Spleen (tissue), 11 donors: ENCODE measurements around the gene ZDHHC3. TPM values are rescaled to one million over a fixed set of nuclear protein-coding genes. Genes with fewer than 3 reads are reported as not detected.

Source experiments
- DNase-seq: peaks from one replicate; pipeline ENCODE4 v3.0.0-alpha.2; 2020
- H3K27ac ChIP-seq, 8 donors: fragments of 200-600 bp; sonication (generic) in 7 of 8; 1 replicate in 4 of 8; 2 replicates in 4 of 8; pipeline versions ENCODE4 v1.5.0 to v1.8.0; 2016 to 2021; ENCODE audit warnings: inconsistent platforms in 4 of 8, mild to moderate bottlenecking in 4 of 8, moderate library complexity in 1 of 8
- H3K27me3 ChIP-seq, 7 donors: fragments of 200-600 bp; sonication (generic) in 6 of 7; replicated peaks in 1 of 7; 1 replicate in 4 of 7; 2 replicates in 3 of 7; pipeline versions ENCODE4 v1.5.0 to v1.8.0; 2016 to 2021; ENCODE audit warnings: inconsistent platforms in 3 of 7, mild to moderate bottlenecking in 1 of 7
- H3K36me3 ChIP-seq, 6 donors: fragments of 200-600 bp; sonication (generic) in 5 of 6; 1 replicate in 4 of 6; 2 replicates in 2 of 6; pipeline versions ENCODE4 v1.5.0 to v1.8.0; 2016 to 2021; ENCODE audit warnings: inconsistent platforms in 2 of 6
- H3K4me1 ChIP-seq, 6 donors: fragments of 200-600 bp; sonication (generic) in 5 of 6; 1 replicate in 3 of 6; 2 replicates in 3 of 6; pipeline versions ENCODE4 v1.5.0 to v1.8.0; 2016 to 2021; ENCODE audit warnings: inconsistent platforms in 3 of 6
- H3K4me3 ChIP-seq, 8 donors: fragments of 200-600 bp; sonication (generic) in 7 of 8; 1 replicate in 4 of 8; 2 replicates in 4 of 8; pipeline versions ENCODE4 v1.5.0 to v1.8.0; 2016 to 2021; ENCODE audit warnings: inconsistent platforms in 4 of 8, mild to moderate bottlenecking in 4 of 8, moderate library complexity in 2 of 8
- H3K9me3 ChIP-seq, 8 donors: fragments of 200-600 bp; sonication (generic) in 7 of 8; 1 replicate in 4 of 8; 2 replicates in 4 of 8; pipeline versions ENCODE4 v1.5.0 to v1.8.0; 2016 to 2021; ENCODE audit warnings: inconsistent platforms in 4 of 8
- CTCF ChIP-seq, 11 experiments: fragments of 200-600 bp in 7 of 11; fragments of 450-650 bp in 4 of 11; sonication (generic) in 4 of 11; IDR thresholded peaks in 8 of 11; conservative IDR thresholded peaks in 3 of 11; 1 replicate in 7 of 11; 2 replicates in 4 of 11; pipeline versions ENCODE4 v1.4.0 to v1.8.0; 2016 to 2021; ENCODE audit warnings: antibody characterized with exemption in 11 of 11, inconsistent platforms in 4 of 11, mild to moderate bottlenecking in 1 of 11
- POLR2A ChIP-seq, 3 donors: fragments of 450-650 bp; IDR thresholded peaks; one replicate each; pipeline ENCODE4 v1.5.1; 2017; ENCODE audit warnings: antibody characterized with exemption in 3 of 3, mild to moderate bottlenecking in 1 of 3
- POLR2AphosphoS5 ChIP-seq, 3 donors: sonication (generic); formaldehyde crosslinking; IDR thresholded peaks; one replicate each; pipeline ENCODE4 v1.5.1; 2017; ENCODE audit warnings: antibody characterized with exemption in 3 of 3
- WGBS, 5 donors: extraction: QIAGEN DNeasy Blood & Tissue Kit in 3 of 5; methylation state at CpG; one replicate each; pipeline versions ENCODE4 v1.1.5 to v1.1.7; 2013 to 2018; 5-methylcytosine and 5-hydroxymethylcytosine counted together
- intact Hi-C: fragments of 100-400 bp; cut with DNase I; formaldehyde crosslinking; loops from one replicate; pipeline ENCODE4 v1.15.0; 2023; ENCODE audit warnings: low total_unique reads
- polyA plus RNA-seq, 3 donors: library from polyadenylated mRNA; stranded (reverse); fragments of 200-250 nt; gene quantifications; one replicate each; pipeline ENCODE4 v1.2.1, GENCODE V29; 2013
- total RNA-seq, 7 donors: library from RNA; depleted of rRNA in 3 of 7; stranded (reverse); fragments of >200 nt in 3 of 7; fragmentation: NEBNext Ultra II Directional in 4 of 7; extraction: Animal tissue kit (Norgen Biotek cat#: 25700) in 4 of 7; gene quantifications; one replicate each; pipeline versions ENCODE4 v1.1.0 to v1.2.1, GENCODE V29; 2016 to 2021
- donor health status: healthy with polysubstance abuse.
- donor health status: DM: no; HTN: no; CAD: no; lungs with moderate emphysema.
- donor health status: DM: no; HTN: no; CAD: no.
- donor health status: Bipolar disorder and iron deficiency.
- donor health status: healthy.
- donor health status: DM: no; HTN: no; CAD: no.
- donor health status: DM: yes; HTN: yes; CAD: no.

The ZDHHC3 gene
- total and polyA plus RNA-seq, 10 donors, result 15.2 to 79.2 (median 65.5) TPM

DNA sequence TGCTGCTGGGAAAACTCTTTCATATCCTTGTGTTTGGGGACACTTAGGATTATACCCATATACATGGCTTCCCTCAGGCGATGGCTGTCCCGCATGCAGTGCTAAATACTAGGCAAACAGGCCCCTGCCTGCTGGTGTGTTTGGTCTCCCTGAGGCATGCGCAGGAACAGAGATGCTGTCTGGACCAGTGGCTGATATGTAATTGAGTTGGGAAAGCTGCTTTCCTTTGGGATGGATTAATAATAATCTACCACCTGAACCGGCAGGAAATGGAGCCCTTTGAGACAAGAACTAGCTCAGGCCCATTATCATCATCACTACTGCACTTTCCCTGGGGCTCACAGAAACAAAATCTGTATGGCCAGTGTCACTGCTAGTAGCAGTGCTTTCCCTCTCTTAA lies 18.0 kb downstream of the ZDHHC3 start:
- no peak overlapping the region for H3K27ac ChIP-seq
- H3K27me3 ChIP-seq, result no peaks in the 10 kb centered on the region
- peaks cover 0 to 58% (median 14%) of the 10 kb centered on the region in 6 donors for H3K36me3 ChIP-seq
- DNase-seq, result no peak
- H3K4me3 ChIP-seq, result no peak overlapping the region
- H3K4me1 ChIP-seq, result peaks cover 0 to 77% (median 18%) of the 10 kb centered on the region in 6 donors
- TF ChIP-seq CTCF (IDR thresholded peaks at IDR 0.05 in 8 of 11, conservative IDR thresholded peaks at IDR 0.05 in 3 of 11), result no peak
- TF ChIP-seq POLR2AphosphoS5 (IDR thresholded peaks at IDR 0.05), result no peak
- no peak for TF ChIP-seq POLR2A (IDR thresholded peaks at IDR 0.05)
- intact Hi-C loops, result no loop called here
- no peaks in the 10 kb centered on the region for H3K9me3 ChIP-seq
- 95 to 100% (median 97%) methylated on average over 4 of the region's 4 CpGs for WGBS, 5 donors

GRCh38 chr3:44955917-44956316 lies 20.1 kb downstream of the ZDHHC3 start:
- Histone ChIP-seq H3K9me3 (no peaks in the 10 kb centered on the region), H3K27me3 (no peaks in the 10 kb centered on the region), H3K27ac (peak overlapping the region in 3 of 8 donors; percentile 13 to 85 (median 84)), H3K4me3 (no peak overlapping the region), H3K4me1 (peaks cover 0 to 62% (median 12%) of the 10 kb centered on the region in 6 donors), H3K36me3 (peaks cover 0 to 58% (median 14%) of the 10 kb centered on the region in 6 donors)
- intact Hi-C loops, result no loop called here
- 82 to 92% (median 89%) methylated on average over 1 of the region's 1 CpG for WGBS, 5 donors
- DNase-seq, result no peak
- TF ChIP-seq POLR2AphosphoS5 (IDR thresholded peaks at IDR 0.05) (no peak), POLR2A (IDR thresholded peaks at IDR 0.05) (no peak), CTCF (IDR thresholded peaks at IDR 0.05 in 8 of 11, conservative IDR thresholded peaks at IDR 0.05 in 3 of 11) (no peak)

GRCh38 chr3:44954962-44955361 lies 21.0 kb downstream of the ZDHHC3 start:
- Histone ChIP-seq H3K4me3 (peak overlapping the region in 1 of 8 donors; percentile 5), H3K4me1 (peaks cover 0 to 52% (median 12%) of the 10 kb centered on the region in 6 donors), H3K36me3 (peaks cover 0 to 60% (median 14%) of the 10 kb centered on the region in 6 donors), H3K27me3 (no peaks in the 10 kb centered on the region), H3K27ac (peak overlapping the region in 7 of 8 donors; percentile 33 to 85 (median 73)), H3K9me3 (no peaks in the 10 kb centered on the region)
- intact Hi-C loops, result no loop called here
- WGBS, 5 donors, result 28 to 48% (median 36%) methylated on average over 3 of the region's 3 CpGs
- no peak for DNase-seq
- no peak for TF ChIP-seq CTCF (IDR thresholded peaks at IDR 0.05 in 8 of 11, conservative IDR thresholded peaks at IDR 0.05 in 3 of 11)
- peak in 1 of 3 donors; percentile 17 for TF ChIP-seq POLR2AphosphoS5 (IDR thresholded peaks at IDR 0.05)

DNA sequence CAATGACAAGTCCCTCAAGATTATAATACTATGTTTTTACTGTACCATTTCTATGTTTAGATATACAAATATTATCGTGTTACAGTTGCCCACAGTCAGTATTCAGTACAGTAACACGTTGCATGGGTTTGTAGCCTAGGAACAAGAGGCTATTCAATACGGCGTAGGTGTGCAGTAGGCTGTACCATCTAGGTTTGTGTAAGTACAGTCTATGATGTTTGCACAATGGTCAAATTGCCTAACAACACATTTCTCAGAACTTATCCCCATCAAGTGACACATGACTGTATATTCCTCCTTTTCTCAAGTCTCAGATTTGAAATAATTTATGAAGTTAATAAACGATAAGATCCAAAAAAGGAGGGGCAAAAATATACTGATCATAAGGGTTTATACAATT lies 21.7 kb downstream of the ZDHHC3 start:
- intact Hi-C loops, result no loop called here
- WGBS, 5 donors, result 64 to 87% (median 79%) methylated on average over 5 of the region's 5 CpGs
- H3K27ac ChIP-seq, result peak overlapping the region in 7 of 8 donors; percentile 33 to 85 (median 73)

More for the DNA sequence above, 21.7 kb downstream of the ZDHHC3 start:
- Histone ChIP-seq H3K9me3 (no peaks in the 10 kb centered on the region), H3K36me3 (peaks cover 0 to 61% (median 14%) of the 10 kb centered on the region in 6 donors), H3K4me1 (peaks cover 0 to 50% (median 12%) of the 10 kb centered on the region in 6 donors), H3K27me3 (no peaks in the 10 kb centered on the region), H3K4me3 (no peak overlapping the region)
- no peak for TF ChIP-seq CTCF (IDR thresholded peaks at IDR 0.05 in 8 of 11, conservative IDR thresholded peaks at IDR 0.05 in 3 of 11)
- no peak for TF ChIP-seq POLR2A (IDR thresholded peaks at IDR 0.05)
- no peak for TF ChIP-seq POLR2AphosphoS5 (IDR thresholded peaks at IDR 0.05)
- no peak for DNase-seq
